HL-60/S4 treated with phorbol 12-myristate 13-acetate at 8.2 ng/mL for 4 days and 3 days (cell line): ENCODE measurements around the gene PDZD2.
"Not testable (repeated sequence)": the region's sequence is repeated elsewhere in the genome, so short reads cannot be mapped to it uniquely, and the experiment has no call there.

Experiments
- in situ Hi-C: fragments of 300-500 bp; cut with MboI; formaldehyde crosslinking; loops from 2 replicates; pipeline ENCODE4 v1.15.0; 2022; ENCODE audit warnings: low sequenced_read_pairs

Gene PDZD2

DNA sequence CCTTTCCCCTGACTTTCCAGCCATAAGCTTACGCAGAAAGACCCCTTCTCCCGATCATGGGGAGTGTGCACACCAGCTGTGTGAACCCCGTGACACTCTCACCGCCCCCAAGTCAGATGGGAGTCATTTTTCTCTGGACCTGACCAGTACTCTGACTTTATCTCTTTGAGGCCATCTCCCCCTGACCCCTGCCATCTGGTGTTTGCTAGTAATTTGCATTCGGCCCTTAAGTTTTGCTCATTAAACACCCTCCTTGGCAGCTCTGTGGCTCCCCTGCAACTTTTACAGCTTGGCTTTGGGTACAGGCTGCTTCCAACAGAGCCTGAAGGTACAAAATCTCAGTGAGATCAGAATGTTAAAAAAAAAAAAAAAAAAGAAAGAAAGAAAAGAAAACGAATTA is 43.9 kb downstream of the PDZD2 start:
- in situ Hi-C loops: no loop called here

- in situ Hi-C loops: no loop called here
These were observed 49.7 kb downstream of the PDZD2 start for GRCh38 chr5:31688515-31689092.

DNA sequence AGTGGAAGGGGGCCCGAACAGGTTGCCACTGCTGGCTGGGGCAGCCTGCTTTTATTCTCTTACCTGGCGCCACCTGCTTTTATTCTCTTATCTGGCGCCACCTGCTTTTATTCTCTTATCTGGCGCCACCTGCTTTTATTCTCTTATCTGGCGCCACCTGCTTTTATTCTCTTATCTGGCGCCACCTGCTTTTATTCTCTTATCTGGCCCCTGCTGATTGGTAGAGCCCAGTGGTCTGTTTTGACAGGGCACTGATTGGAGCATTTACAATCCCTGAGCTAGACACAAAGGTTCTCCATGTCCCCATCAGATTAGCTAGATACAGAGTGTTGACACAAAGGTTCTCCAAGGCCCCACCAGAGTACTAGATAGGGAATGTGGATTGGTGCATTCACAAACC is 52.5 kb downstream of the PDZD2 start:
- in situ Hi-C loops: not testable (repeated sequence)

DNA sequence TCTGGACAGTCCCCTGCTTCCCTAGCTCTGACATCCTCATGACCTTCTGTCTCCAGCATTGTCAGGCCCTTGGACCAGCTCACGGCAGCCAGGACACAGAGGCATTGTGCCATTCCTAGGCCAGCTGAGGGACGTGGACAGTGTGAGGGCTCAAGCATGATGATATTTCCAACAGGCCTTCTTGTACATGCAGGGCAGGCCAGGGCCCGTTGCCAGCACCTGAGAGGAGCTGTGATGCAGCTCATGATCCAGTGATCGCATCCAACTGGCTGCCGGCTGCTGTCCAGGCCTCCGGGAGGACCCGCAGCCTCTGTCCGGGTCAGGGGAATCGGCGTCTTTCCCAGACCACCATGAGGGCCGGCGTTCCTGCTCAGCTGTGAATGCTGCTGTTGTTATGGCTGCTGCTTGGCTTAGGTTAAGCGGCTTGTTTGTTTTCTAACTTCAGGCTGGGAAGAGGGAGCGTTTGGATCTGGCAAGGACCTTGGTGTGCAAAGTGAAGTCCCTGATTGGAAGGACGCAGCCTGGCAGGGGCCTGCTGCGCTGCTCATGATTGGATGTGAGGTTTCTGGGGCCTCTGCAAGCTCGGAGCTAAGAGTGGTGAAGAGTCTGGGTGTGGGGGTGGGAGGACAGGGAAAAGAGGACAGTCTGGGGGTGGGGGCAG is 53.8 kb downstream of the PDZD2 start:
- in situ Hi-C loops: no loop called here

DNA sequence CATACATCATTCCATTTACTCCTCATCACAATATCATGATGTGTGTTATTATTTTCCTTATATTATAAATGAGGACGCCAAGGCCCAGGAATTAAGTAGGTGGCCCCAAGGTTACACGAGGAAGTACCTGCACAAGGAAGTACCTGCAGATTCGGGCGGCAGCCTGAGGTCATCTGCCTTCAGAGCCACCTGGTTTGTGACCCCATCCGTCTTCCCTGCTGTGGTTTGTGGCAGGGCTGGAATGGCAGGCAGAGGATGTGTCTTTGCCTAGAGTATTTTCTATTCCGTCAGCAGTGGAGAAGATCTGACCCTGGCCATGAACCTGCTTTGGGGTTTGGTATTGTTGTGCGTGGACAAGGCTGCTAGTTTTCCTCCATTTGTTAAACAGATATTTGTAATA is 59.7 kb downstream of the PDZD2 start:
- in situ Hi-C loops: no loop called here

- in situ Hi-C loops: no loop called here
These were observed 62.8 kb downstream of the PDZD2 start for GRCh38 chr5:31701642-31702299.

GRCh38 chr5:31702712-31703111 is 63.8 kb downstream of the PDZD2 start:
- in situ Hi-C loops: no loop called here

DNA sequence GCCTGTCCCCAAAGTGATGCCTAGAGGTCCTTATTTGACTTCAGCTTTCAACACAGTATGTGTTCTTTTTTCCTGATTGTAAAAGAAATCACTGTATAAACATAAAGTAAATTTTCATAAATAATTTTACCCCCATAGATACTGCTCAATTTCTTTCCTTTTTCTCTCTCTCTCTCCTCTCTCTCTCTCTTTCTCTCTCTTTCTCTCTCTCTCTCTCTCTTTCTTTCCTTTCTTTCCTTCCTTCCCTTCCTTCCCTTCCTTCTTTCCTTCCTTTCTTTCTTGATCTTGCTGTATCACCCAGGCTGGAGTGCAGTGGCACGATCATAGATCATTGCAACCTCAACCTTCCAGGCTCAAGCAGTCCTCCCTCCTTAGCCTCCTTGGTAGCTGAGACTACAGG is 64.8 kb downstream of the PDZD2 start:
- in situ Hi-C loops: no loop called here

- in situ Hi-C loops: no loop called here
These were observed 67.3 kb downstream of the PDZD2 start for GRCh38 chr5:31706186-31706585.

- in situ Hi-C loops: no loop called here
These were observed 68.4 kb downstream of the PDZD2 start for GRCh38 chr5:31707329-31707728.

- in situ Hi-C loops: no loop called here
These were observed 69.2 kb downstream of the PDZD2 start for GRCh38 chr5:31708089-31708488.

GRCh38 chr5:31711363-31711762 is 72.4 kb downstream of the PDZD2 start:
- in situ Hi-C loops: no loop called here

GRCh38 chr5:31711935-31712592 is 73.1 kb downstream of the PDZD2 start:
- in situ Hi-C loops: no loop called here

DNA sequence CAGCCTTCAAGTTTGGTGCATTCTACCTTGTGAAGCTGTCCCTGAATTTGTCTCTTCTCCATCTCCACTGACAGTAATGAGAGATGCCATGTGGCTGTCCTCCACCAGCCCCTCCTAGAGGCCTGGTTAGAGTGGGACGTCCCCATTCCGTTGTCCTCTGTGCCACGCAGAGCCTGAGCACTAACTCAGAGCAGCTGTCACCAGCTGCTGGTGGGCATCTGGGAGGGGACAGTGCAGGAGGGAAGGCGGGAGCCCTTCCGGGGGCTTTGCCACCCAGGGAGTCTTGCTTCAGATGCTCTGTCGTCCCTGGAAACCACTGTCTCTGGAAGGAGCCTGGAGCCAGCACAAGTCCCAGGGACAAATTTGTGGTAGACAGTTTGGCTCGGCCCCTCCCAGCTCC is 78.6 kb downstream of the PDZD2 start:
- in situ Hi-C loops: no loop called here

GRCh38 chr5:31720004-31720403 is 81.1 kb downstream of the PDZD2 start:
- in situ Hi-C loops: no loop called here

DNA sequence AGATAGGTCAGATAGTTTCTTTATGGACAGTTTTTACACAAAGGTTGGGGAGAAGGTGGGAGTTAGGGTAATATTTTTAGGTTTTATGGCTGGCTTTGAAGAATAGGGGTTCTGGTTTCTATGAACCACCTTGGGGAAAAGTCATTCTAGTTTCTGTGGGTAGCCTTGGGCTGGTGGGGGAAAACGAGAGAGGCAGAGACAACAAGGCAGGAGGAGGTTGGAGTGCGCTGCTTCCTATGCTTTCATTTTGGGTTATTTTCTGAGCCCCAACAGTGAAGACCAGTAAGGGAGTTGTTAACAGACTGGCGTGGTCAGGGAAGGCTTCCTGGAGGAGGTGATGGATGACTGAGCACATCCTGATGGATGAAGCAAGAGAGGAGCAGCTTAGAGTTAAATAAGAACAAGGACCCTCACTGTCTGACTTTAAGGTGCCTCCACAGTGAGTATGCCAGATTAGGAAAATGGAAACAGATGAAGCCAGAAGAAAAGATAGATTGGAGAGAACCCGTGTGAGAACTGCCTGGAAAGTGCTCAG is 81.9 kb downstream of the PDZD2 start:
- in situ Hi-C loops: no loop called here

- in situ Hi-C loops: no loop called here
These were observed 83.2 kb downstream of the PDZD2 start for GRCh38 chr5:31722111-31722510.

DNA sequence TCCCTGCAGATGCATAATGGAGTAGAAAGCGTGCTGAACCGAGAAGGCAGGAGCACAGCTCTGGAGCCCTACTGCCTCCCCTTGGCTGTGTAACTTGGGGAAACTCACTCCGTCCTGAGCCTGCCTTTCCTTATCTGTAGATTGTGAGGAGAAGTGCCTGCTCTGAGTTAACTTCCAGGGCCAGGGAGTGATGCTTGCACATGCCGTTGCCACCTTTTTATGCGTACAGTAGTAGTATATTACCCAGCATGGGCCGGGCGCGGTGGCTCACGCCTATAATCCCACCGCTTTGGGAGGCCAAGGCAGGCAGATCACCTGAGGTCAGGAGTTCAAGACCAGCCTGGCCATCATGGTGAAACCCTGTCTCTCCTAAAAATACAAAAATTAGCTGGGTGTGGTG is 87.1 kb downstream of the PDZD2 start:
- in situ Hi-C loops: no loop called here

- in situ Hi-C loops: no loop called here
These were observed 88.0 kb downstream of the PDZD2 start for GRCh38 chr5:31726952-31727351.

DNA sequence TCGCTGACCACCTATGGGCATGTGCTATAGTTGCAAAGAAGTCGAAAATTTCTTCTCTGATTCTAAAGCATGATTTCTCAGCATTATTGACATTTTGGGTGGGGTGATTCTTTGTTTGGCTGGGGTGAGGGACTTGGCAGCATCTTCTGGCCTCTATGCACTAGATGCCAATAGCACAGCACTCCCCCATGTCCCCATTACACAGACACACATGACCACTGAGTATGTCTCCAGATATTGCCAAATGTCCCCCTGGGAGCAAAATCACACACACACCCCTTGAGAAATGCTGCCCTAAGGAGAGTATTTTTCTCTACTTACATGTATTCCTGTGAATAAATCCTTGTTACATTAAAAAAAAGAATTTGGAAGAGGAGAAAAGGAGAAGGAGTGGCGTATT is 89.1 kb downstream of the PDZD2 start:
- in situ Hi-C loops: no loop called here

- in situ Hi-C loops: not testable (repeated sequence)
These were observed 89.9 kb downstream of the PDZD2 start for GRCh38 chr5:31728806-31729205.

GRCh38 chr5:31730139-31730538 is 91.2 kb downstream of the PDZD2 start:
- in situ Hi-C loops: no loop called here
